Hematopoietic multipotent progenitor cell treated with erythropoietin and hydrocortisone succinate and interleukin-3 and kit ligand, for 15 days (in vitro differentiated cells): ENCODE data around the gene MGST3.
"Not testable (repeated sequence)": the region's sequence is repeated elsewhere in the genome, so short reads cannot be mapped to it uniquely, and the experiment has no call there.

Experiments
- DNase-seq: peaks from one replicate; pipeline ENCODE4 v3.0.0-alpha.2; 2015; ENCODE audit warnings: low spot score

The MGST3 gene

GRCh38 chr1:165630629-165631341, at the start of gene MGST3:
Gene MGST3, plus strand, starts transcription at chr1:165631234. Its CDS starts 18,614 bp downstream, at chr1:165649848.
- peak; percentile 97 for DNase-seq

- no peak for DNase-seq
These were observed 49.1 kb upstream of the MGST3 start for GRCh38 chr1:165581926-165582325.

- no peak for DNase-seq
These were observed 44.6 kb upstream of the MGST3 start for GRCh38 chr1:165586398-165586797.

- DNase-seq = not testable (repeated sequence)
These were observed 39.6 kb upstream of the MGST3 start for GRCh38 chr1:165591391-165591790.

- peak; percentile 83 for DNase-seq
These were observed 37.9 kb upstream of the MGST3 start for GRCh38 chr1:165592945-165593823.

GRCh38 chr1:165595246-165595938, 35.6 kb upstream of the MGST3 start:
- DNase-seq = no peak

GRCh38 chr1:165597883-165598675, 33.0 kb upstream of the MGST3 start:
- DNase-seq = peak; percentile 96

- DNase-seq = no peak
These were observed 32.4 kb upstream of the MGST3 start for GRCh38 chr1:165598676-165599059.

- DNase-seq = no peak
These were observed 30.2 kb upstream of the MGST3 start for GRCh38 chr1:165600793-165601192.

- DNase-seq = no peak
These were observed 27.2 kb upstream of the MGST3 start for GRCh38 chr1:165603810-165604209.

- DNase-seq = no peak
These were observed 25.8 kb upstream of the MGST3 start for GRCh38 chr1:165605246-165605645.

GRCh38 chr1:165606676-165607075, 24.4 kb upstream of the MGST3 start:
- DNase-seq = not testable (repeated sequence)

- DNase-seq = no peak
These were observed 20.2 kb upstream of the MGST3 start for GRCh38 chr1:165610866-165611265.

GRCh38 chr1:165612062-165612461, 19.0 kb upstream of the MGST3 start:
- no peak for DNase-seq

- no peak for DNase-seq
These were observed 14.9 kb upstream of the MGST3 start for GRCh38 chr1:165616054-165616612.

GRCh38 chr1:165616987-165617546, 14.0 kb upstream of the MGST3 start:
- no peak for DNase-seq

- no peak for DNase-seq
These were observed 11.3 kb upstream of the MGST3 start for GRCh38 chr1:165619647-165620151.

- DNase-seq = no peak
These were observed 7.4 kb upstream of the MGST3 start for GRCh38 chr1:165623624-165624023.

GRCh38 chr1:165624441-165624840, 6.6 kb upstream of the MGST3 start:
- DNase-seq = no peak

- DNase-seq = no peak
These were observed 2.7 kb upstream of the MGST3 start for GRCh38 chr1:165628147-165628822.
